K562 (cell line): Measurements from ENCODE around the gene WASF2. TPM values are rescaled to one million over a fixed set of nuclear protein-coding genes. Genes with fewer than 3 reads are reported as not detected.

ENCODE experiments used
- ARNT ChIP-seq, 2 experiments: fragments of 450-650 bp; IDR thresholded peaks; 2 replicates each; pipeline ENCODE4 v1.6.1; 2016; ENCODE audit warnings: mild to moderate bottlenecking in 1 of 2
- E4F1 ChIP-seq: fragments of 250-450 bp; sonication (Bioruptor Pico); IDR thresholded peaks from 2 replicates; pipeline ENCODE4 v1.5.0; 2021; ENCODE audit warnings: mild to moderate bottlenecking, borderline replicate concordance
- FUS ChIP-seq: fragments of 200-400 bp; formaldehyde crosslinking; optimal IDR thresholded peaks from 2 replicates; pipeline ENCODE3; 2017; ENCODE audit warnings: low read depth, low read length
- GMEB1 ChIP-seq: fragments of 250-450 bp; sonication (Bioruptor Pico); IDR thresholded peaks from 2 replicates; pipeline ENCODE4 v1.4.0; 2020; ENCODE audit warnings: mild to moderate bottlenecking
- ID3 ChIP-seq, 2 experiments: fragments of 250-450 bp in 1 of 2; fragments of 450-650 bp in 1 of 2; sonication (Bioruptor Pico) in 1 of 2; IDR thresholded peaks; 2 replicates each; pipeline versions ENCODE4 v1.6.1 to v1.8.0; 2016 to 2021; ENCODE audit warnings: mild to moderate bottlenecking in 2 of 2, moderate library complexity in 2 of 2, missing compliant biosample characterization in 1 of 2, missing genetic modification characterization in 1 of 2
- POLR2B ChIP-seq: fragments of 450-650 bp; IDR thresholded peaks from 2 replicates; pipeline ENCODE4 v1.6.1; 2018; ENCODE audit warnings: low read depth; ENCODE audit not compliant: partially characterized antibody
- RBM22 ChIP-seq: fragments of 200-400 bp; formaldehyde crosslinking; IDR thresholded peaks from 2 replicates; pipeline ENCODE4 v1.6.1; 2018; ENCODE audit warnings: low read length, low read depth; ENCODE audit not compliant: poor library complexity, severe bottlenecking
- RFX1 ChIP-seq: fragments of 450-650 bp; IDR thresholded peaks from 2 replicates; pipeline ENCODE4 v1.6.1; 2016; ENCODE audit warnings: mild to moderate bottlenecking, moderate library complexity
- SMC3 ChIP-seq: conservative IDR thresholded peaks from 2 replicates; pipeline ENCODE4 v1.6.1; 2011; ENCODE audit warnings: low read depth, low read length, improper control_type of control experiment; ENCODE audit not compliant: insufficient read depth
- SPI1 ChIP-seq: IDR thresholded peaks from 2 replicates; pipeline ENCODE4 v1.6.1; 2011; ENCODE audit warnings: low read depth, low read length, control low read depth, borderline replicate concordance
- TBP ChIP-seq: optimal IDR thresholded peaks from 2 replicates; pipeline ENCODE3; 2011; ENCODE audit warnings: low read depth, low read length, improper control_type of control experiment
- ZNF165 ChIP-seq: fragments of 250-450 bp; sonication (Bioruptor Pico); IDR thresholded peaks from 2 replicates; pipeline ENCODE4 v1.4.0; 2020; ENCODE audit warnings: borderline replicate concordance
- ZNF175 ChIP-seq: fragments of 200-800 bp; sonication (Bioruptor generic); IDR thresholded peaks from 2 replicates; pipeline ENCODE4 v1.6.1; 2016; ENCODE audit warnings: low read depth, mild to moderate bottlenecking, missing genetic modification characterization, missing compliant biosample characterization
- ZNF583 ChIP-seq: fragments of 250-450 bp; sonication (Bioruptor Pico); IDR thresholded peaks from 2 replicates; pipeline ENCODE4 v1.4.0; 2020
- polyA plus RNA-seq, 8 experiments: library from polyadenylated mRNA; depleted of rRNA in 4 of 8; stranded (reverse) in 5 of 8; unstranded in 3 of 8; fragments of >200 nt; fragmentation: Nextera tagmentation in 2 of 8; fragmentation: Illumina TruSeq in 1 of 8; extraction: Ambion mirVana in 2 of 8; extraction: Trizol in 1 of 8; gene quantifications; 2 replicates each; pipeline versions ENCODE4 v1.2.1 to v1.2.3, GENCODE V29; 2011 to 2014; ENCODE audit warnings: inconsistent platforms in 1 of 8, missing spikeins in 1 of 8
- total RNA-seq, 7 experiments: library from RNA; depleted of rRNA in 6 of 7; stranded (reverse); fragments of >200 nt in 6 of 7; fragmentation: Illumina TruSeq in 2 of 7; extraction: Trizol in 2 of 7; gene quantifications; 2 replicates each; pipeline versions ENCODE4 v1.2.1 to v1.2.3, GENCODE V29; 2011 to 2021; ENCODE audit warnings: low replicate concordance in 1 of 7
- TF ChIP-seq, protein P1 (sequence below): fragments of 250-450 bp; sonication (Bioruptor Pico); IDR thresholded peaks from 2 replicates; pipeline ENCODE4 v1.4.0; 2020; ENCODE audit warnings: mild to moderate bottlenecking, moderate library complexity
- TF ChIP-seq, protein P2 (sequence below): fragments of 450-650 bp; formaldehyde crosslinking; IDR thresholded peaks from 2 replicates; pipeline ENCODE4 v1.4.0; 2022; ENCODE audit warnings: mild to moderate bottlenecking, moderate library complexity

Gene WASF2
- total and polyA plus RNA-seq, 9 of the 15 experiments (the other 6 are each of a cell fraction or from before 2014, with no cell fraction given), result 8.2 to 163 (median 31.2) TPM

DNA sequence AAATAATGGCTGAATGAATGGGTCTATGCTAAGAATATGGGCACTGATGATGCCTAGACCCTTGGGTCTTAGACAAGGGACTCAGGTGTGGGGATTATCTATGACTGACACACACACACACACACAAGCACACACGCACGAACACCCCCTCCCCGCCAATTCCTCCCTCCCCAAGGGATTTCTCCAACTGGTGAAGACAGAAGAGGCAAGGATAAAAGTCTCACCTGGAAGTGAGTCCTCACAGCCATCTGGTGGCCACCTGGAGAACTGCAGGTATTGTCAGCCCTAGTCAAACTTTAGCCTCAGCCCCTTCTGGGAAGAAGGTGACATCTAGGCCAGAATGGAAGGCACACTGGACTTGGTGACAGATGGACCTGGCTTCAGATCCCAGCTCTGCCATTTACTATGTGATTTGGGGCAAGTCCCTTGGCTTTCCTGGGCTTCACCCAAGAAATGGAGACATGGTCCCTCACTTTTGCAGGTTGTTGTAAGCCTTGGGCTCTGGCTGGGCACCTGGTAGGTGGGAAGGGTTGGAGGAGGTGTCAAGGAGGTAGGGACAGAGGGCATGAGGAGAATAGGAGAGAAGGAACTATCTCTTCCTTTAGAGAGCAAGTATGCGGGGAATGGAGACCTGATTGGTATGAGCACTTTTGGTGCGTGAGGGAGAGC lies 101.5 kb downstream of the WASF2 start (continued):
- TF ChIP-seq, protein P1, sequence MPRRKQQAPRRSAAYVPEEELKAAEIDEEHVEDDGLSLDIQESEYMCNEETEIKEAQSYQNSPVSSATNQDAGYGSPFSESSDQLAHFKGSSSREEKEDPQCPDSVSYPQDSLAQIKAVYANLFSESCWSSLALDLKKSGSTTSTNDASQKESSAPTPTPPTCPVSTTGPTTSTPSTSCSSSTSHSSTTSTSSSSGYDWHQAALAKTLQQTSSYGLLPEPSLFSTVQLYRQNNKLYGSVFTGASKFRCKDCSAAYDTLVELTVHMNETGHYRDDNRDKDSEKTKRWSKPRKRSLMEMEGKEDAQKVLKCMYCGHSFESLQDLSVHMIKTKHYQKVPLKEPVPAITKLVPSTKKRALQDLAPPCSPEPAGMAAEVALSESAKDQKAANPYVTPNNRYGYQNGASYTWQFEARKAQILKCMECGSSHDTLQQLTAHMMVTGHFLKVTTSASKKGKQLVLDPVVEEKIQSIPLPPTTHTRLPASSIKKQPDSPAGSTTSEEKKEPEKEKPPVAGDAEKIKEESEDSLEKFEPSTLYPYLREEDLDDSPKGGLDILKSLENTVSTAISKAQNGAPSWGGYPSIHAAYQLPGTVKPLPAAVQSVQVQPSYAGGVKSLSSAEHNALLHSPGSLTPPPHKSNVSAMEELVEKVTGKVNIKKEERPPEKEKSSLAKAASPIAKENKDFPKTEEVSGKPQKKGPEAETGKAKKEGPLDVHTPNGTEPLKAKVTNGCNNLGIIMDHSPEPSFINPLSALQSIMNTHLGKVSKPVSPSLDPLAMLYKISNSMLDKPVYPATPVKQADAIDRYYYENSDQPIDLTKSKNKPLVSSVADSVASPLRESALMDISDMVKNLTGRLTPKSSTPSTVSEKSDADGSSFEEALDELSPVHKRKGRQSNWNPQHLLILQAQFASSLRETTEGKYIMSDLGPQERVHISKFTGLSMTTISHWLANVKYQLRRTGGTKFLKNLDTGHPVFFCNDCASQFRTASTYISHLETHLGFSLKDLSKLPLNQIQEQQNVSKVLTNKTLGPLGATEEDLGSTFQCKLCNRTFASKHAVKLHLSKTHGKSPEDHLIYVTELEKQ (CRISPR knock-in tag), result no peak
- TF ChIP-seq ARNT (IDR thresholded peaks at IDR 0.05), result 0 out of 4 replicates have a peak, but pooled peaks of 1 of the 2 experiments have one; percentile 42
- TF ChIP-seq RFX1, result no peak
- no peak for TF ChIP-seq RBM22
- no peak for TF ChIP-seq SPI1
- no peak for TF ChIP-seq FUS
- no peak for TF ChIP-seq E4F1 (CRISPR knock-in tag)
- no peak for TF ChIP-seq ZNF165 (CRISPR knock-in tag)
- no peak for TF ChIP-seq ZNF583 (CRISPR knock-in tag)
- TF ChIP-seq ZNF175 (CRISPR knock-in tag), result no peak
- no peak for TF ChIP-seq ID3 (CRISPR knock-in tag; IDR thresholded peaks at IDR 0.05)
- TF ChIP-seq ID3 (tag; IDR thresholded peaks at IDR 0.05), result no peak
- TF ChIP-seq TBP, result no peak
- no peak for TF ChIP-seq POLR2B
- TF ChIP-seq, protein P2, sequence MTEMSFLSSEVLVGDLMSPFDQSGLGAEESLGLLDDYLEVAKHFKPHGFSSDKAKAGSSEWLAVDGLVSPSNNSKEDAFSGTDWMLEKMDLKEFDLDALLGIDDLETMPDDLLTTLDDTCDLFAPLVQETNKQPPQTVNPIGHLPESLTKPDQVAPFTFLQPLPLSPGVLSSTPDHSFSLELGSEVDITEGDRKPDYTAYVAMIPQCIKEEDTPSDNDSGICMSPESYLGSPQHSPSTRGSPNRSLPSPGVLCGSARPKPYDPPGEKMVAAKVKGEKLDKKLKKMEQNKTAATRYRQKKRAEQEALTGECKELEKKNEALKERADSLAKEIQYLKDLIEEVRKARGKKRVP, result no peak
- TF ChIP-seq GMEB1 (CRISPR knock-in tag), result no peak
- peak; percentile 93 for TF ChIP-seq SMC3
